ENCODE results near the gene LTA4H.

Gene LTA4H

GRCh38 chr12:96015672-96016071, 19.7 kb downstream of the LTA4H start:
- peak; percentile 50 for TF ChIP-seq CTCF (conservative IDR thresholded peaks at IDR 0.05; ENCODE audit: control insufficient read depth, insufficient read depth, low read depth, low read length)
- H3K4me3 ChIP-seq (ENCODE audit: control insufficient read depth, low read depth, low read length): no peak overlapping the region
- peak; percentile 37 for DNase-seq (ENCODE audit: low read depth)

- H3K4me3 ChIP-seq (ENCODE audit: control insufficient read depth, low read depth, low read length): no peak overlapping the region
- DNase-seq (ENCODE audit: low read depth): no peak
- TF ChIP-seq CTCF (conservative IDR thresholded peaks at IDR 0.05; ENCODE audit: control insufficient read depth, insufficient read depth, low read depth, low read length): no peak
These were observed 20.3 kb downstream of the LTA4H start for GRCh38 chr12:96014943-96015599.

GRCh38 chr12:96007729-96008128, 27.7 kb downstream of the LTA4H start:
- TF ChIP-seq CTCF (conservative IDR thresholded peaks at IDR 0.05; ENCODE audit: control insufficient read depth, insufficient read depth, low read depth, low read length): no peak
- H3K4me3 ChIP-seq (ENCODE audit: control insufficient read depth, low read depth, low read length): no peak overlapping the region
- DNase-seq (ENCODE audit: low read depth): no peak

- H3K4me3 ChIP-seq (ENCODE audit: control insufficient read depth, low read depth, low read length): no peak overlapping the region
- TF ChIP-seq CTCF (conservative IDR thresholded peaks at IDR 0.05; ENCODE audit: control insufficient read depth, insufficient read depth, low read depth, low read length): no peak
- DNase-seq (ENCODE audit: low read depth): no peak
These were observed 28.7 kb downstream of the LTA4H start for GRCh38 chr12:96006727-96007126.

GRCh38 chr12:96000858-96001257, 34.5 kb downstream of the LTA4H start:
- H3K4me3 ChIP-seq (ENCODE audit: control insufficient read depth, low read depth, low read length): no peak overlapping the region
- no peak for DNase-seq (ENCODE audit: low read depth)
- no peak for TF ChIP-seq CTCF (conservative IDR thresholded peaks at IDR 0.05; ENCODE audit: control insufficient read depth, insufficient read depth, low read depth, low read length)

GRCh38 chr12:95999484-95999883, 35.9 kb downstream of the LTA4H start:
- TF ChIP-seq CTCF (conservative IDR thresholded peaks at IDR 0.05; ENCODE audit: control insufficient read depth, insufficient read depth, low read depth, low read length): no peak
- no peak overlapping the region for H3K4me3 ChIP-seq (ENCODE audit: control insufficient read depth, low read depth, low read length)
- no peak for DNase-seq (ENCODE audit: low read depth)

Data from fibroblast of mammary gland (primary cell).